Gastroesophageal sphincter (tissue), 4 donors: ENCODE data around the gene COMMD9. TPM values are rescaled to one million over a fixed set of nuclear protein-coding genes. Genes with fewer than 3 reads are reported as not detected.

Experiments
- ATAC-seq: fragments of 150-250 bp; one replicate; pipeline ENCODE4 v1.9.1; 2016; ENCODE audit warnings: mild to moderate bottlenecking, moderate library complexity
- H3K27ac ChIP-seq, 4 donors: fragments of 200-600 bp; sonication (generic) in 3 of 4; 1 replicate in 3 of 4; 2 replicates in 1 of 4; pipeline ENCODE4 v1.5.1; 2016 to 2019
- H3K27me3 ChIP-seq: fragments of 200-600 bp; sonication (generic); one replicate; pipeline ENCODE4 v1.5.1; 2019
- H3K36me3 ChIP-seq, 2 donors: fragments of 200-600 bp; sonication (generic); one replicate each; pipeline ENCODE4 v1.5.1; 2019; ENCODE audit warnings: control low read depth in 1 of 2
- H3K4me1 ChIP-seq, 3 donors: fragments of 200-600 bp; sonication (generic); 1 replicate in 2 of 3; 2 replicates in 1 of 3; pipeline ENCODE4 v1.5.1; 2016 to 2019; ENCODE audit warnings: control low read depth in 2 of 3
- H3K4me3 ChIP-seq, 2 donors: fragments of 200-600 bp; sonication (generic); one replicate each; pipeline ENCODE4 v1.5.1; 2019; ENCODE audit warnings: mild to moderate bottlenecking in 1 of 2, moderate library complexity in 1 of 2
- H3K9me3 ChIP-seq, 3 donors: fragments of 200-600 bp; sonication (generic); one replicate each; pipeline ENCODE4 v1.5.1; 2017 to 2019; ENCODE audit warnings: control low read depth in 2 of 3
- EP300 ChIP-seq: sonication (generic); formaldehyde crosslinking; IDR thresholded peaks from one replicate; pipeline ENCODE4 v1.6.1; 2017; ENCODE audit warnings: antibody characterized with exemption, mild to moderate bottlenecking
- POLR2A ChIP-seq, 2 donors: fragments of 450-650 bp; IDR thresholded peaks; one replicate each; pipeline ENCODE4 v1.6.1; 2017; ENCODE audit warnings: antibody characterized with exemption in 2 of 2, mild to moderate bottlenecking in 2 of 2, moderate library complexity in 1 of 2
- POLR2AphosphoS5 ChIP-seq: sonication (generic); formaldehyde crosslinking; IDR thresholded peaks from one replicate; pipeline ENCODE4 v1.6.1; 2017; ENCODE audit warnings: antibody characterized with exemption
- WGBS, 2 donors: methylation state at CpG; one replicate each; pipeline ENCODE4 v1.1.5; 2018; ENCODE audit warnings: low coverage in 1 of 2; 5-methylcytosine and 5-hydroxymethylcytosine counted together
- total RNA-seq, 4 donors: library from RNA; depleted of rRNA; stranded (reverse); fragments of >200 nt; gene quantifications; one replicate each; pipeline ENCODE4 v1.1.0, GENCODE V29; 2016
- TF ChIP-seq, protein P1 (sequence below), 4 experiments: fragments of 200-600 bp in 2 of 4; fragments of 450-650 bp in 2 of 4; sonication (generic) in 1 of 4; IDR thresholded peaks; one replicate each; pipeline ENCODE4 v1.5.1; 2017 to 2019; ENCODE audit warnings: antibody characterized with exemption in 4 of 4, mild to moderate bottlenecking in 2 of 4, moderate library complexity in 2 of 4

The COMMD9 gene
- total RNA-seq, 4 donors from 2014 or later, result 19.7 to 26.5 (median 25.5) TPM

GRCh38 chr11:36295926-36296325, 6.7 kb upstream of the COMMD9 start, which contains the start of gene PRR5L:
PRR5L (plus strand) TSS chr11:36296288; CDS start chr11:36401122, 104,834 bp downstream.
- H3K27me3 ChIP-seq, result peaks cover 5% of the 10 kb centered on the region
- no peaks in the 10 kb centered on the region for H3K36me3 ChIP-seq
- H3K27ac ChIP-seq, result no peak within 1 kb of the TSS
- H3K4me1 ChIP-seq, result peaks cover 0 to 6% (median 0%) of the 10 kb centered on the region in 3 donors
- no peaks in the 10 kb centered on the region for H3K9me3 ChIP-seq
- TF ChIP-seq POLR2A (IDR thresholded peaks at IDR 0.05) (no peak), POLR2AphosphoS5 (no peak), EP300 (no peak)
- TF ChIP-seq, protein P1, sequence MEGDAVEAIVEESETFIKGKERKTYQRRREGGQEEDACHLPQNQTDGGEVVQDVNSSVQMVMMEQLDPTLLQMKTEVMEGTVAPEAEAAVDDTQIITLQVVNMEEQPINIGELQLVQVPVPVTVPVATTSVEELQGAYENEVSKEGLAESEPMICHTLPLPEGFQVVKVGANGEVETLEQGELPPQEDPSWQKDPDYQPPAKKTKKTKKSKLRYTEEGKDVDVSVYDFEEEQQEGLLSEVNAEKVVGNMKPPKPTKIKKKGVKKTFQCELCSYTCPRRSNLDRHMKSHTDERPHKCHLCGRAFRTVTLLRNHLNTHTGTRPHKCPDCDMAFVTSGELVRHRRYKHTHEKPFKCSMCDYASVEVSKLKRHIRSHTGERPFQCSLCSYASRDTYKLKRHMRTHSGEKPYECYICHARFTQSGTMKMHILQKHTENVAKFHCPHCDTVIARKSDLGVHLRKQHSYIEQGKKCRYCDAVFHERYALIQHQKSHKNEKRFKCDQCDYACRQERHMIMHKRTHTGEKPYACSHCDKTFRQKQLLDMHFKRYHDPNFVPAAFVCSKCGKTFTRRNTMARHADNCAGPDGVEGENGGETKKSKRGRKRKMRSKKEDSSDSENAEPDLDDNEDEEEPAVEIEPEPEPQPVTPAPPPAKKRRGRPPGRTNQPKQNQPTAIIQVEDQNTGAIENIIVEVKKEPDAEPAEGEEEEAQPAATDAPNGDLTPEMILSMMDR (IDR thresholded peaks at IDR 0.05), result no peak
- no peak within 1 kb of the TSS for H3K4me3 ChIP-seq
- no peak for ATAC-seq
- 83% methylated on average over 1 of the region's 3 CpGs; no CpG with 5 or more reads in 1 of the 2 donors for WGBS, 2 donors

DNA sequence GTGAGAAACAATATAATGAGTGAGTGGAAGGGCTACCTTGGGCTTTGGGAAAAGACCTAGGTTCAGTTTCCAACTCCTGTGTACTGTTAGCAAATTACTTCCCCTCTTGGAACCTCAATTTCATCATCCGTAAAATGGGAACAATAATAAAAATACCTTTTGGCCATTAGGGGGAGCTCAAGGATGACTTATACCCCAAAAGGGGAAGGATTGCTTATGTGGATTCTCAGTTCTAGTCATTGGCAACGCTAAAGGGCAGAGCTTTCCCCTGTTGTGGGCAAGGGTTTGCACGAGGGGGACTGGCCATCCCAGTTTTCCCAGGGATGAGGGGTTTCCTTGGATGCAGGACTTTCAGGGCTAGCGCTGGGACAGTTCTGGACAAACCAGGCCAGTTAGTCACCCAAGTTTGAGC, 3.1 kb upstream of the COMMD9 start:
- no peak overlapping the region for H3K27ac ChIP-seq
- WGBS, 2 donors, result 13% methylated on average over 4 of the region's 4 CpGs; no CpG with 5 or more reads in 1 of the 2 donors
- H3K27me3 ChIP-seq, result peaks cover 5% of the 10 kb centered on the region
- H3K4me3 ChIP-seq, result no peak overlapping the region
- TF ChIP-seq POLR2A (IDR thresholded peaks at IDR 0.05) (no peak), POLR2AphosphoS5 (no peak), EP300 (no peak)
- TF ChIP-seq, protein P1 (IDR thresholded peaks at IDR 0.05), result peak in 3 of 4 experiments; percentile 22 to 34 (median 30)
- no peaks in the 10 kb centered on the region for H3K36me3 ChIP-seq
- H3K9me3 ChIP-seq, result no peaks in the 10 kb centered on the region
- ATAC-seq, result no peak
- H3K4me1 ChIP-seq, result peaks cover 3 to 24% (median 10%) of the 10 kb centered on the region in 3 donors

- 35 to 40% methylated on average over 16 to 31 of the region's 31 CpGs for WGBS, 2 donors
- peak overlapping the region; percentile 62 to 74 for H3K4me3 ChIP-seq
- peaks cover 3 to 24% (median 10%) of the 10 kb centered on the region in 3 donors for H3K4me1 ChIP-seq
- no peaks in the 10 kb centered on the region for H3K9me3 ChIP-seq
- TF ChIP-seq, protein P1 (IDR thresholded peaks at IDR 0.05), result no peak
- no peak for TF ChIP-seq POLR2A (IDR thresholded peaks at IDR 0.05)
- TF ChIP-seq POLR2AphosphoS5, result no peak
- no peak for TF ChIP-seq EP300
- H3K36me3 ChIP-seq, result no peaks in the 10 kb centered on the region
- H3K27ac ChIP-seq, result peak overlapping the region in 3 of 4 donors; percentile 21 to 60 (median 36)
- no peaks in the 10 kb centered on the region for H3K27me3 ChIP-seq
- ATAC-seq, result peak; percentile 3
Measured at GRCh38 chr11:36288442-36289225, 590 bp downstream of the COMMD9 start.

- 83% methylated on average over 1 of the region's 1 CpG; no CpG with 5 or more reads in 1 of the 2 donors for WGBS, 2 donors
- Histone ChIP-seq H3K27me3 (no peaks in the 10 kb centered on the region), H3K4me3 (no peak overlapping the region), H3K9me3 (peaks cover 0 to 6% (median 0%) of the 10 kb centered on the region in 3 donors), H3K36me3 (peaks cover 0 to 27% of the 10 kb centered on the region in 2 donors), H3K4me1 (peaks cover 0 to 5% (median 2%) of the 10 kb centered on the region in 3 donors), H3K27ac (no peak overlapping the region)
- TF ChIP-seq POLR2AphosphoS5 (no peak), POLR2A (IDR thresholded peaks at IDR 0.05) (no peak)
- ATAC-seq, result no peak
Measured at GRCh38 chr11:36282926-36283325, 6.3 kb downstream of the COMMD9 start.

DNA sequence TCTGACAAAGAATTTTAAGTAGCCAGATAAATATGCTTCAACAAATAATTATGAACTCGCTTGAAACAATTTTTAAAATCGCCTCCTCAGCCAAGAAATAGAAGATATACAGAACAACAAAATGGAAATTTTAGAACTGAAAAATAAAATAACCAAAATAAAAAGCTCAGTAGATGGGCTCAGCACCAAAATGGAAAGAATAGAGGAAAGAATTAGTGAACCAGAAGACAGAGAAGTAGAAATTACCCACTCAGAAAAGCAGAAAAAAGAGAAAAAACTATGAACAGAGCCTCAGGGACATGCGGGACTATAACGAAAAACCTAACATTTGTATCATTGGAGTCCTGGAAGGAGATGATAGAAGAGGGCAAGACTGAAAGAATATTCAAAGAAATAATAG, 7.4 kb downstream of the COMMD9 start:
- no peaks in the 10 kb centered on the region for H3K27me3 ChIP-seq
- 76 to 81% methylated on average over 2 to 4 of the region's 4 CpGs for WGBS, 2 donors

More for the DNA sequence above, 7.4 kb downstream of the COMMD9 start:
- Histone ChIP-seq H3K36me3 (peaks cover 0 to 36% of the 10 kb centered on the region in 2 donors), H3K27ac (no peak overlapping the region), H3K4me1 (no peaks in the 10 kb centered on the region), H3K4me3 (no peak overlapping the region), H3K9me3 (peaks cover 0 to 6% (median 0%) of the 10 kb centered on the region in 3 donors)
- no peak for TF ChIP-seq POLR2A (IDR thresholded peaks at IDR 0.05)
- no peak for TF ChIP-seq EP300
- TF ChIP-seq, protein P1 (IDR thresholded peaks at IDR 0.05), result no peak
- TF ChIP-seq POLR2AphosphoS5, result no peak
- ATAC-seq, result no peak
